ENCODE measurements around the gene FADS1. TPM values are rescaled to one million over a fixed set of nuclear protein-coding genes. Genes with fewer than 3 reads are reported as not detected.

The FADS1 gene
- total and polyA plus RNA-seq, 2 donors (not counting 3 experiments of a cell fraction or from before 2014, with no cell fraction given): 110 to 121 TPM

- no peaks in the 10 kb centered on the region for H3K36me3 ChIP-seq (ENCODE audit: control insufficient read depth in 2 of 2, extremely low read depth in 1 of 2, insufficient read depth in 2 of 2, low read length in 2 of 2)
- intact Hi-C loops (cut with micrococcal nuclease) (no loop called here), dilution Hi-C loops (cut with MboI; ENCODE audit: extremely low pct_ligation_motif_present, low sequenced_read_pairs) (no loop called here)
- ChIA-PET POLR2A (no interaction called here), CTCF (interaction anchor here (1.0 to 5.4 kb wide), 3 partner anchors 18 to 316 kb away, joined by 3 to 29 read pairs (median 6); no protein-coding TSS in a partner anchor)
- no peaks in the 10 kb centered on the region for H3K79me2 ChIP-seq (ENCODE audit: control insufficient read depth, insufficient read depth, low read length)
- FAIRE-seq (no peak), DNase-seq (ENCODE audit: low read depth, low spot score) (no peak)
- H3K9me3 ChIP-seq (replicated peaks; ENCODE audit: control insufficient read depth, insufficient read depth, low read length): no peaks in the 10 kb centered on the region
- H3K4me2 ChIP-seq (ENCODE audit: insufficient read depth, low read length): no peak overlapping the region
- H3K9ac ChIP-seq (replicated peaks; ENCODE audit: extremely low read depth, insufficient read depth, low read length): no peak overlapping the region
- H3K9me1 ChIP-seq (replicated peaks; ENCODE audit: control insufficient read depth, extremely low read depth, insufficient read depth, low read length): no peaks in the 10 kb centered on the region
- H3K27ac ChIP-seq (ENCODE audit: insufficient read depth, low read depth, low read length): no peak overlapping the region
- H3K4me1 ChIP-seq (ENCODE audit: control insufficient read depth, extremely low read depth, insufficient read depth, low read length): no peaks in the 10 kb centered on the region
- TF ChIP-seq JUN (IDR thresholded peaks at IDR 0.05; ENCODE audit: borderline replicate concordance, insufficient read depth, insufficient read length, low read depth) (no peak), CTCF (IDR thresholded peaks at IDR 0.05; ENCODE audit: extremely low read depth in 1 of 2, insufficient read depth in 1 of 2, low read depth in 1 of 2, low read length in 2 of 2) (no peak), FOS (IDR thresholded peaks at IDR 0.05; ENCODE audit: borderline replicate concordance, insufficient read depth, low read length) (no peak), MYC (IDR thresholded peaks at IDR 0.05; ENCODE audit: low read depth, low read length) (no peak), GATA2 (IDR thresholded peaks at IDR 0.05; ENCODE audit: insufficient read depth, insufficient read length, low read depth, low read length) (no peak), POLR2AphosphoS5 (IDR thresholded peaks at IDR 0.05; ENCODE audit: insufficient read depth, low read depth, low read length) (no peak), EZH2 (IDR thresholded peaks at IDR 0.05; ENCODE audit: borderline replicate concordance, low read depth, low read length, severe bottlenecking) (no peak), MAX (IDR thresholded peaks at IDR 0.05; ENCODE audit: insufficient read depth, insufficient read length) (no peak), POLR2A (IDR thresholded peaks at IDR 0.05; ENCODE audit: low read depth, low read length) (no peak)
- H3K27me3 ChIP-seq (ENCODE audit: control insufficient read depth in 2 of 2, insufficient read depth in 2 of 2, low read length in 2 of 2): peaks cover 0 to 2% of the 10 kb centered on the region in 2 experiments
- H3K4me3 ChIP-seq (replicated peaks in 1 of 3; ENCODE audit: insufficient read depth in 1 of 3, low read depth in 1 of 3, low read length in 3 of 3): no peak overlapping the region
- H4K20me1 ChIP-seq (replicated peaks; ENCODE audit: control insufficient read depth, extremely low read depth, insufficient read depth, low read length): no peaks in the 10 kb centered on the region
- H2AFZ ChIP-seq (ENCODE audit: low read depth, low read length): no peak overlapping the region
- BruUV-seq (replicated peaks): no TSS peak
Observed at GRCh38 chr11:61765550-61766253, 51.1 kb downstream of the FADS1 start.

Data from endothelial cell of umbilical vein (primary cell).